ENCODE results near the gene AP3M1.
A peak's percentile ranks its signal among the peaks of the same experiment; 100 is the strongest.
"Not testable (repeated sequence)": the region's sequence is repeated elsewhere in the genome, so short reads cannot be mapped to it uniquely, and the experiment has no call there.

Gene AP3M1, protein sequence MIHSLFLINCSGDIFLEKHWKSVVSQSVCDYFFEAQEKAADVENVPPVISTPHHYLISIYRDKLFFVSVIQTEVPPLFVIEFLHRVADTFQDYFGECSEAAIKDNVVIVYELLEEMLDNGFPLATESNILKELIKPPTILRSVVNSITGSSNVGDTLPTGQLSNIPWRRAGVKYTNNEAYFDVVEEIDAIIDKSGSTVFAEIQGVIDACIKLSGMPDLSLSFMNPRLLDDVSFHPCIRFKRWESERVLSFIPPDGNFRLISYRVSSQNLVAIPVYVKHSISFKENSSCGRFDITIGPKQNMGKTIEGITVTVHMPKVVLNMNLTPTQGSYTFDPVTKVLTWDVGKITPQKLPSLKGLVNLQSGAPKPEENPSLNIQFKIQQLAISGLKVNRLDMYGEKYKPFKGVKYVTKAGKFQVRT

DNA sequence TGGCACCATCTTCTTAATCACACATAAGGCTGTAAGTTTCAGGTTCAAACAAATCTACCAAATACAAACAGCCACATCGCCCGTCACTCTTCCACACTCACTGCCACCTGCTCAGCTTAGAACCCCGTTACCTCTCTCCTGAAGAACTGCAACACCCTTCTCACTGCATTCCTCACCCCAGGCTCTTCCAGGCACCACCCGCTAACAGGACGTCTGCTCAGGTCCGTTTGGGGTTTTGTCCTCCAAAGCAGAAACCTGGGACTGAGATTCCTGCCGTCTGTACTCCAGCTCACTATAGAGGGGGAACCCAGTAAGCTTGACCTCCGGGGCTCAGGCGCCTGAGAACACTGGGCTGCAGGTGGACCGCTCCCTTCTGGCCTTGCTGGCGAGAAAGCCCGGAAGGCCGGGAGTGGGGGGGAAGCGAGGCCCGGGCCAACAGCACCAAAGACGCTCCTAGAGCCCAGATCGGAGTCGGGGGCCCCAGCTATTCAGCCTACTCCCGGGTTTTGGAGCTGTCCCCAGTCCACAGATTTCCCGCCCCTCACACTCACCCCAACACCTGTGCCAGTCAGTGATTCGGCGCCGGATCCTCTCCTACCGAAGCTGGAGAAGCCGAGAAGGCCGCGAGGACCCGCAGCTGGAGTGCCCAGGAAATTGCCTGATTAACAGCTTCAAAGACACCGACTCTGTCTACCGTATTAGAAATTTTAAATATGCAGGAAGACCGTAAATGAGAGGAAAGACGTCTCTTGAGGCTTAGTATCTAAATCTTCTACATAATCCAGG lies at the start of gene AP3M1:
Gene AP3M1 (minus strand): TSS at position 625 of the 786 bp plus-strand sequence. CDS start 12,449 bp downstream, outside the sequence.
- DNase-seq, result no peak

DNA sequence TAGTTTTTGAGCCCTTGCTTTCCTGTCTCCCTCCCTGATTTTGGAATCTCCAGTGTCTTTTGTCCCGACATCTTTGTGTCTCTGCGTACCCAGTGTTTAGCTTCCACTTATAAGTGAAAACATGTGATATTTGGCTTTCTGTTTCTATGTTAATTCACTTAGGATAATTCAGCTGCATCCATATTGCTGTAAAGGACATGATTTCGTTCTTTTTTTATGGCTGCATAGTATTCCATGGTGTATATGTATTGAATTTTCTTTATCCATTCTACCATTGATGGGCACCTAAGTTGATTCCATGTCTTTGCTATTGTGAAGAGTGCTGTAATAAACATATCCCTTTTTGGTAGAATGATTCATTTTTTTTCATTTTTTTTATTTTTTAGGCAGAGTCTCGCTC lies 48.7 kb upstream of the AP3M1 start:
- DNase-seq, result no peak

DNA sequence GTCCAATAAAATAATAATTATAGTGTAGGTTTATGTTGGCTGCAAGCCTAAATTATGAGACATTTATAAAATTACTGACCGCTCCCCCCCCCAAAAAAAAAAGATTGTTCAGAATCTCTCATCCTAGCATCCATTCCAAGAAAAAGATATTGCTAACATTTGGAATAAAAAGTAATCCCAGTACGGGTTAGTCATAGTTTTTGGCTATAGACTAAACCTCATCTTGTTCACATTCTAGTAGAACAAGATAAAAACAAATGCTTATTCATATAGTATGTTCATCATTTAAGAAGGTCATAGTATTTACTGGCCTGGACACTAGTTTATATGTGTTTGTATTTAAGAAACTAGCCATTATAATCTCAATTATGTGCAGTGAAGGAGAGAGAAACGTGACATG lies 44.4 kb upstream of the AP3M1 start:
- DNase-seq, result no peak

DNA sequence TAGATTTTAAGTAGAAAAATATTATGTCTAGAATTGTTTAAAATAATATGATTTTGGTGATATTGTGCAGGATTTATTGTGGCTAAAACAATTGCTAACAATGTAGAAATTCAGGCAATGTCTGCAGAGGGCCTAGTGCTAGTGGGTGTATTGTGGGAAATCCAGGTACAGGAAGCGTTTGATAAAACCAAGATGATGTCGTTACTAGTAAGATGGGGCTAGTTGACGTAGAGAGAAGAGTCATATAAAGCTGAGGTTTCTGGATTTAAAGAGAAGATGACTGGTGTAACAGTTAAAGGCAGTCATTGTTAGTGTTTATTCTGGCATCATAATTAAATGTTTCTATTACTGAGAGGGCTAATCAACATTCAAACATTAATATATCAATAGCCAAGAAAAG lies 43.9 kb upstream of the AP3M1 start:
- peak; percentile 7 for DNase-seq

DNA sequence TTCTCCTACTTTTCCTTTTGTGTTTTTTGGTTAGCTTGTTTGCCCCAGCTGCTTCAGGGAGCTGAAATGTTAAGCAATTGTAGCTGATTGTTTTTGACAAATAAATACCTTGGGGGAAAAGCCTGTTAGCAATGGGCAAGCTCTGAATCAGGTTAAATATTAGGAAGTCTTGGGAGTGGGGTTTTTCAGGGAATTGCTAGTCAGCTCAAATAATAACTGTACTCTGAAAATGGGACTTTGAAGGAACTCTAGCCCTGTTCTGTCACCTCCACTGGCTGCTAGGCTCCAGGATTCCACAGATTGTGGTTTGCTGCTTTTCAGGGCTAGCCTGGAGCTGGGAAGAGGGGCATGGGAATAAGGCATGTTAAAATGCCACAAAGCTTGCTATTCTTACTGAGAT lies 39.9 kb upstream of the AP3M1 start:
- DNase-seq, result no peak

DNA sequence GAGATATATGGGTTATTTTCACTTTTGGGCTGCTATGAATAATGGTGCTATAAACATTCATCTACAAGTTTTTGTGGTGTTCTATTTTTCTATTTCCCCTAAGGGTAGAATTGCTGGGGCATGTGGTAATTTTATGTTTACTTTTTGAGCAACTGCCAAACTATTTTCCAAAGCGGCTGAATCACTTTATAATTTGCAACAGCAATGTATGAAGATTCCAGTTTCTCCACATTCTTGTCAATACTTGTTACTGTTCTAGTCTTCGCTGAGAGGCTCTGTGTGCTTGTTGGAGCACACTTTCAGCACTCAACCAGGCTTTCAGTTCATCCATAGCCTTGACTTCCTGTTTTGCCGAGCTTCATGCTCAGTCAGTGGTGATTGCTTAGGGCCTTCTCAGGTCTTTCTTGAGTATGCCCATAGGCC lies 39.4 kb upstream of the AP3M1 start:
- DNase-seq, result peak; percentile 46

DNA sequence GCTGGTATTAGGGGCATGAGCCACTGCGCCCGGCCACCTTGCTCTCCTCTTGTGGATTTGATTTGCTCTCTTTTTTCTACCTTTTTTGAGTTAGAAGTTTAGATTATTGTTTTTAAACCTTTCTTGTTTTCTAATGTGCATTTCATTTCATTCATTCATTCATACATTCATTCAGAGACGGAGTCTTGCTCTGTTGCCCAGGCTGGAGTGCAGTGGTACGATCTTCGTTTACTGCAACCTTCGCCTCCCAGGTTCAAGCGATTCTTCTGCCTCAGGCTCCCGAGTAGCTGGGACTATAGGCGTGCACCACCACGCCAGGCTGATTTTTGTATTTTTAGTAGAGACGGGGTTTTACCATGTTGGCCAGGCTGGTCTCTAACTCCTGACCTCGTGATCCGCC lies 38.0 kb upstream of the AP3M1 start:
- DNase-seq, result not testable (repeated sequence)

DNA sequence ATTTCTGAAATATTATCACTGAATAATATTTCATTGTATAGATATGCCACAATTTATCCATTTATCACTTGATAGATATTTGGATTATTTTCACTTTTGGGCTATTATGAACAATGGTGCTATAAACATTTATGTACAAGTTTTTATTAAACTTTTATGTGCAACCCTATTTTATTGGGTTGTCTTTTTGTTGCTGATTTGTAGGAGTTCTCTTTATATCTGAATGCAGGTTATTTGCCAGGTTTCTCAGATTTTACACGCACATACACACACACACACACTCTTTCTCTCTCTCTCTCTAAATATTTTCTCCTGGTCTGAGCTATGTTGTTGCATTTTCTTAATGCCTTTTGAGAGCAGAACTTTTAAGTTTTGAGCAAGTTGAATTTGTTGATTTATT lies 36.6 kb upstream of the AP3M1 start:
- DNase-seq, result no peak

DNA sequence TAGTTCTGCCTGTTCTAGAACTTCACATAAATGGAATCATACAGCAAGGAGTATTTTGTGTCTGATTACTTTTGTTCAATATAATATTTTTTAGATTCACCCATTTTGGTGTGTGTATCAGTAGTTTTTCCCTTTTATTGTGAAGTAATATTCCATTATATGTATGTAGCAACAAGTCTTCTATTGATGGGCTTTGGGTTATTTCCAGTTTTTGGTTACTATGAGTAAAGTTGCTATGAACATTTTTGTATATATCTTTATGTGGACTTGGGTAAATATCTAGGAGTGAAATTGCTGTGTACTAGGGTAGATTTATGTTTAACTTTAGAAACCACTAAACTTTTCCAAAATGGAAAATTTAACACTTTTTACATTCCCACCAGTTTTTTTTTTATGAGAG lies 36.0 kb upstream of the AP3M1 start:
- no peak for DNase-seq

DNA sequence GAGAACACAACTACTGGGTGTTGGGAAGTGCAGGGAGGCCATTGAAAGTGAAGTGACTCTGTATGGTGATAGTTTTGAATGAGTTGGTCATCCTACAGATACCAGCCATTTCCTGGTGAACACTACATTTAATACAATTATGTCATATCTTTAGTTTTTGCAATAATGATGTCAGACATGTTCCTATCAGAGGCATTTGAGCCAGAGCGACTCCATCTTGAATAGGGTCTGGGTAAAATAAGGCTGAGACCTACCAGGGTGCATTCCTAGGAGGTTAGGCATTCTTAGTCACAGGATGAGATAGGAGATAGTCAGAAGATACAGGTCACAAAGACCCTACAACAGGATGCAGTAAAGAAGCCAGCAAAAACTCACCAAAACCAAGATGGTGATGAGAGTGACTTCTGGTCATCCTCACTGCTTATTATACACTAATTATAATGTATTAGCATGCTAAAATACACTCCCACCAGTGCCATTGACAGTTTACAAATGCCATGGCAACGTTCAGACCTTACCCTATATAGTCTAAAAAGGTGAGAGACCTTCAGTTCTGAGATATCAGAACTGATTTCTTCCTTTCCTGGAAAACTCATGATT lies 28.6 kb upstream of the AP3M1 start:
- peak; percentile 17 for DNase-seq

DNA sequence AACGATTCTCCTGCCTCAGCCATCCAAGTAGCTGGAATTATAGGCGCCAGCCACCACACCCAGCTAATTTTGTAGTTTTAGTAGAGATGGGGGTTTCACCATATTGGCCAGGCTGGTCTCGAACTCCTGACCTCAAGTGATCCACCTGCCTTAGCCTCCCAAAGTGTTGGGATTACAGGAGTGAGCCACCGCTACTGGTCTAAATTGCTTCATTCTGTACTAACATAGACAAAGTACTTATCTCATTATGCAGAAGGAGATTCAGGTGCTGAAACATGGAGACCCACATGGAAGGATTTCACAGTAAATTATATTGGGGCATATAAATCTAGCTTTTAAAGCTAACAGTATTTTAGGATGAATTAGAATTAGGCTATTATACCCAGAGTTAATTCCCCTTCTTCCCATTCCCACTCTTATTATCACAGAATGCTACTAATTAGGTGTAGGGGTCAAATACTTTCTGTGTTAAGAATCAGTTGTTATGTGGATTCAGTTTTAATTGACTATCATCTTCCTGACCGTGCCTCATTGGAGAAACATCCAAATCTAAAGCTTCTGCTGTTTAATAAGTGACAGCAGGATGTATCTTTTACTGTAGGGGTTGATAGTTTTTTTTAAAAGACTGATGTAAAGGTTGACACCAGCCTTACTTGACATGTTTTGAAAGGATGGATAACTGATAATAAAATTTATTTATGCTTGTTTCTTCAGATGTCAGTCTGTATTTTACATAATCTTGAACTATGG lies 27.6 kb upstream of the AP3M1 start:
- no peak for DNase-seq

DNA sequence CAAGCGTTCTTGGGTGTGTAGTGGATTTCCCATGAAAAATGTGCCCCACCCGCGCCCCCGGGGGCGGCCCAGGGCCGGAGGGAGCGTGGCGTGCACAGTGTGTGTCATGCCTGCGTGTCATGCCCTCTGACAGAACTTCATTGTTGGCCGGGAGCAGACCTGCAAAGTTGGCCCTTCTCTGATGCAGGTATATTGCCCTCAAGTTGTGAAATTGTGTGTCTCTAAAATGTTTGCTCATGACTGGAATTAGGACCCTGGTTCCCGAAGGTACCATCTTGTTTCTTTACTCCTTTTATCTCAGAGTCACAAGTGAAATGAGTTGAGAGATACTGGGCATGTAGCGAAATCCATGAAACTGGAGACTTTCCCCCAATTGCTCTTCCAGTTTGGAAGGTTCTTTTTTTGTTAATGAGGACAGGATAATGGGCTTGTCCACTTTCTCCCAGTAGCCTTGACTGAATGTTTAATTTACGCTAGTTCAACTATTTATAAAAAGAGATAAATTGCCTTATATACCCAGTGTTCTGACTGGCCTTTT lies 26.6 kb upstream of the AP3M1 start:
- DNase-seq, result peak; percentile 46

DNA sequence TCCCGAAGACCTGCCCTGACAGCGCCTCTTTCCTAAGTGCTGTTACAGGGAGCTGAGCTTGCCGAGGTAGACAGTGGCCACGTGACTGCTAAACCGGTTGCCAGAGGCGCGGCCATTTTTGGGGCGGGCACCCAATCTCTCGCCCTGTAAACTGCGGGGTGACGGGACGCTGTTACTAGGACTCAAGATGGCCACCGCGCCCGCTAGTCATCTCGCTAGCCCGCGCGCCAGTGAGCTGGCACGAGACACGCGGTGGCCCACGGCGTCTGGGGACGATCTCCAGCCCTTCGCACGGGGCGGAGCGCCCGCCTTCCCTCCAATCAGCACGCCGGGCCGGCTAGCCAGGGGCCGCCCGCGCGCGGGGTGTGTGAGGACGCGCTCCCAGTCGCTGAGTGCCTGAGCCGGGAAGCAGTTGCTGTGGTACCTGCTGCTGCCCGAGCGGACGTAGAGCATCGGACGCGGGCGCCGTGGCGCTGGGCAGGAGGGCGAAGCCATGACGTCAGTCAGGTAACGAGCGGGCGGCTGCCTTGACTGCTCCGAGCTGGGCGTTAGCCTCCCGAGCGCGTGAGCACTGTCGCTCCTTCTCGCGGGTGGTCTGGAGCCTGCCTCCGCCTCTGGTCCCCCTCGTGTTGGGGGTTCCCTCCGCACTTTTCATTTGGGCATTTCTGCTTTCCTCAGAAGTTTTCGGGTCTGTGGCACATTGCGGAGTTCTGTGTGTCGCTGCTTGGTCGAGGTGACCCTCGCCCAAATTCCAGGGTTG lies 25.9 kb upstream of the AP3M1 start:
- peak; percentile 98 for DNase-seq

DNA sequence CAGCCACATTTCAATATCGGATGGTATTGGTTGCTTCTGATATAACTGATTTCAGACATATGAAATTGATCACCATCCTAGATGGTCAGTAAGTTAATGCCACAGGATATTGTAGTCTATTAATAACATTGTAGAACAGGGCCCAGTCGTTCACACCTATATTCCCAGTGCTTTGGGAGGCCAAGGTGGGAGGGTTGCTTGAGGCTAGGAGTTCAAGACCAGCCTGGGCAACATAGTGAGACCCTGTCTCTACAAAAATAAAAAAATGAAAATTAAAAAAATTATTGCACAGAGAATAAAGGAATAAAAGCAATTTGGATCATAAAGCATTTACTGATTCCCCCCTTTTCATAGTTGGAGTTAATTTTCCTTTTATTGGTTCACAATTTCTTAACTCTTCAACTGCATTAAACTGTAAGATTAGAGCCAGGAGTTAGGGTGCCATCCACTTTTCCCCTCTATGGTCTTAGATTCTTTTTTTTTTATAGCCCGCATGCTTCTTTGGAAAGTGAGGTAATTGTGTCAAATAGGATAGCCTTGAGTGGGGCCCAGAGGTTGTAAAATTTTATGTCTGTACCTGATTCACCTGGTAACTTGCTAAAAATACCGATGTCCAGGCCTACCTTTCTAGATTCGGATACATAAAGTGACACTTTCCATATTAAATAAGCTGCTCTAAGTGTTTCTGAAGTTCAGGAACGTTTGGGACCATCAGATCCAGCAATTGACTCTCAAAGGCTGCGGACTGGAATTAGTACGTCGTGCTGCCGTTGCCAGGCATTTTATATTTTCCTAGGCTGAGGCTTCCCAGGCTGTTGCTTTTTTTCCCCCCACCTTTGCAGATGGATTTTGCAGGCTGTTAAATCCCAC lies 25.1 kb upstream of the AP3M1 start:
- no peak for DNase-seq

DNA sequence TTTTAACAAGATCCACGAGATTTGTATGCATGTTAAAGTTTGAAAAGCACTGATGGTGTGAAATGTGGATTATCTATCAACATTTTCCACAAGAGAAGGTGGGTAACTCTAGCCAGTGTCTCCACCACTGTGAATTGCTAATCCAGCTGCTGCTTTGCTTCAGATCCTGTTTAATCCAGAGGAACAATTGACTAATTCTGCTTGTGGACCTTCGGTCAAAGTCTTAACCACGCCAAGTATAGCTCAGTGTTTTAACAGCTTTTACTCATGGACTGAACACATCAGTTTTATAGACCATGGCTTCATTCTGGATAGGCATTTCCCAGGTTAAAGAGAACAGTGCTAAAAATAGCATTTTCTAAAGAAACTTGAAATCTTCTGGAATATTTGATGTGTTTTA lies 23.9 kb upstream of the AP3M1 start:
- no peak for DNase-seq

DNA sequence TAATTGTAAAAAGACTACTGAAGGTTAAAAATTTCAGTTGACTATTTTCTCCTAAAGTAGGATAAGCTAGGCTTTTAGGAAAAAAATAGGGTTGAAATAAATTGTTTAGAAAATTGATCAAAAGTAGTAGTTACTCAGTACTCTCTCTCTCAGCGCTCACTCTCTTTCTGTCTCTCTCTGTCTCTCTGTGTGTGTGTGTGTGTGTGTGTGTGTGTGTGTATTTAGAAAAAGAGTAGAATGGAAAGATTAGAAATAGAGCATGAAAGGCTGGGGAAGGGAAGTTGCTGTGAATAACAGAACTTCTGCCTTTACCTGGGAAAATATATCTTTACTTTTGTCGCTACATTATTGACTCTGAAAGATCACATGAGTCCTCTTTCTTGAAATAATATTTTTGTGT lies 21.0 kb upstream of the AP3M1 start:
- no peak for DNase-seq

DNA sequence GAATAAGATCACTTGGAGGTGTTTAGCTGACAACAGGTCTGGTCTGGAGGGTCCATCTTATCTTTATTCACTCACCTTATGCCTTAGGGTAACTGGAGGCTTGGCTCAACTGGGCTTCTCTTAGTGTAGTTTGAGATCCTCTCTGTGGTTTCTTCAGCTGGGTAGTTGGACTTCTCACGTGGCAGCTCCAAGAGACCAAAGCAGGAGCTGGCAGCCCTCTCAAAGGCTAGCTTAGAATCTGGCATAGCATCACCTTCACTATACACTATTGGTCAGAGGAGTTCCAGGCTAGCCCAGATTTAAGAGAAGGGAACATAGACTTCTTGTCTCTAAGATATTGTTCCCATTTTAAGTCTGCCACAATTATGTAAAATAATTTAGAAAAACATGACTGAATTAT lies 16.8 kb upstream of the AP3M1 start:
- DNase-seq, result no peak

DNA sequence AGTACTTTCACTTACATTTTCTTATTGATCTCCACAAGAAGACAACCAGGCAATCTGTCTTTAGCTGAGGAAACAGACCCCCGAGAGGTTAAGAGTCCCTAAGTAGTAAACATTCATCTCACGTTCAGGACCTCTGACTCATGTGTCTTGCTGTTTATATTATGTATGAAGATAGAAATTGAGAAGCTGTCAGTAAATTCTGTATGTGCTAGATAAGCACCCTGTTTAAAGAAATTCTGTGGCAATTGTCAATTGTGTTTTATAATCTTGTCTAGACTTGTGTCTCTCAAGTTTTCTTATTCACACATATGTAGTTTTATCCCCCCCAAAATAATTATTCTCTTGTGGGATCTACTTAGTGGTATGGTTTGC lies 14.9 kb upstream of the AP3M1 start:
- DNase-seq, result no peak

DNA sequence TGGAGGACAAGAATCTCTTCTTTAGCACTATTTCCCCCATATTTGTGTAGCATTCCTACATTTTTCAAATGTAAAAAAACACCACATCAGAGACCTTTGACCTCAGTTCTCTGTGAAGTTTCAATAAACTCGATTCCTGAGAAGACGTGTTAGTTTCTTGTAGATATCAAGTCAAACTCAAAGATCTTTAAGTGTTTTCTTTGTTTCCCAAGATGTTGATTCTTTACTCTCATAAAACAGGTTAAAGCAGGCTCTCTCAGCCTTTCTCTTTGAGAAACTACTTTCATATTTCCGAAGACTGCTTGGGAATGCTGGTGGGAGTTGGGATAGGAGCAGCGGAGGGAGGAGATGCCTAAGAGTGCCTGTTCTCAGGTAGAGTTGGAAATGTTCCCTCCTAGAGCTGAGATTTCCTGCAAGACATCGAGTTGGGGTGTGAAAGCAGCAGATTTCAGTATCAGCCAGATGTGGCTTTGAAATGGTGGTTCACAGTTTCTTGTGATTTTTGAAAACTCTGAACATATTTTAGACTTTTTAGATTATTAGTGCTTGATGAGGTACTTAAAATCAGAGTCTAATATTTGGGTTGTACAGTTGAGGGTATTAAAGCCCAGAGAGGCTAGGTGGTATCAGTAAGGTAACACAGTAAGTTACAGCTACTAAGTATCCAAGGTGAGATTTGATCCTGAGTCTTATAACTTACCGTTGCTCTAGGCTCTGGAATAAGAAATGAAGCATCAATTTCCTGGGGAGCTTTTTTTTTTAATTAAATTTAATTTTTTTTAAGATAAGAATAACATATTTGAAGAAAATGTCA lies 14.3 kb upstream of the AP3M1 start:
- no peak for DNase-seq

Data from activated CD4-positive, alpha-beta T cell treated with anti-CD3 and anti-CD28 coated beads, Interleukin-2, Interleukin-6, amounts not matched to agents 100 ng/mL and 50 ng/mL, durations not matched to agents 16 hours and 8 hours (primary cell).